ENCODE results near the gene KIT. TPM values are rescaled to one million over a fixed set of nuclear protein-coding genes. Genes with fewer than 3 reads are reported as not detected.

KIT gene
- total and polyA plus RNA-seq, 10 of the 15 experiments (the other 5 are each of a cell fraction or from before 2014, with no cell fraction given) = 0.01 to 0.03 TPM; not detected in 8

DNA sequence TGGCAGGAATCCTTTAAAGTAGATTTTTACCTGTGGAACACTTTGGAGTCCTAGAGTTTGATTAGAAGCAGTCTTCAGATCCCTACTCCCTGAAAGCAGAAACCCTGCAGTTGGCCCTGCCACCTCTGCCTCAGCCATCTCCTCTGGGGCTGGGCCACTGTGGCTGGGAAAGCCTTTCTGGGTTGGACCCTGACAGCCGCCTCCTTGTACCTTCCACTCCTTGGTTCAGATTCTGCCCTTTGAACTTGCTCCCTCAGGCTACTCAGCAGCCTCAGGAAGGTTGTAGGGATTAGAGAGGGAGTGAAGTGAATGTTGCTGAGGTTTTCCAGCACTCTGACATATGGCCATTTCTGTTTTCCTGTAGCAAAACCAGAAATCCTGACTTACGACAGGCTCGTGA, 65.5 kb downstream of the KIT start:
- ATAC-seq = no peak
- H3K4me2 ChIP-seq (ENCODE audit: control insufficient read depth, insufficient read depth) = no peak overlapping the region
- ChIA-PET CTCF (no interaction called here), SMC1A (ENCODE audit: uncharacterized antibody, unreplicated experiment) (no interaction called here), RAD21 (ENCODE audit: unreplicated experiment) (no interaction called here), POLR2A (no interaction called here)
- no peaks in the 10 kb centered on the region for H3K79me2 ChIP-seq (ENCODE audit: control insufficient read depth, insufficient read depth, low read length)
- TF ChIP-seq, protein P1, sequence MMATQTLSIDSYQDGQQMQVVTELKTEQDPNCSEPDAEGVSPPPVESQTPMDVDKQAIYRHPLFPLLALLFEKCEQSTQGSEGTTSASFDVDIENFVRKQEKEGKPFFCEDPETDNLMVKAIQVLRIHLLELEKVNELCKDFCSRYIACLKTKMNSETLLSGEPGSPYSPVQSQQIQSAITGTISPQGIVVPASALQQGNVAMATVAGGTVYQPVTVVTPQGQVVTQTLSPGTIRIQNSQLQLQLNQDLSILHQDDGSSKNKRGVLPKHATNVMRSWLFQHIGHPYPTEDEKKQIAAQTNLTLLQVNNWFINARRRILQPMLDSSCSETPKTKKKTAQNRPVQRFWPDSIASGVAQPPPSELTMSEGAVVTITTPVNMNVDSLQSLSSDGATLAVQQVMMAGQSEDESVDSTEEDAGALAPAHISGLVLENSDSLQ (IDR thresholded peaks at IDR 0.05) = no peak
- TF ChIP-seq ETV6 (conservative IDR thresholded peaks at IDR 0.05 in 1 of 2, IDR thresholded peaks at IDR 0.05 in 1 of 2; ENCODE audit: borderline replicate concordance in 1 of 2, low read depth in 1 of 2) = no peak
- TF ChIP-seq SUPT20H (IDR thresholded peaks at IDR 0.05; ENCODE audit: borderline replicate concordance, control insufficient read depth, low read depth, low read length) = no peak
- TF ChIP-seq MEF2B (IDR thresholded peaks at IDR 0.05; ENCODE audit: partially characterized antibody, poor library complexity, severe bottlenecking) = no peak
- TF ChIP-seq RAD51 (IDR thresholded peaks at IDR 0.05) = no peak
- TF ChIP-seq NFYB (IDR thresholded peaks at IDR 0.05; ENCODE audit: insufficient read depth, low read depth, low read length) = no peak
- TF ChIP-seq RBBP5 (conservative IDR thresholded peaks at IDR 0.05) = no peak
- no peak for TF ChIP-seq STAT1 (conservative IDR thresholded peaks at IDR 0.05)
- TF ChIP-seq SREBF2 (IDR thresholded peaks at IDR 0.05; ENCODE audit: low read length) = no peak
- TF ChIP-seq IKZF2 (IDR thresholded peaks at IDR 0.05) = no peak
- no peak for TF ChIP-seq BRCA1 (IDR thresholded peaks at IDR 0.05; ENCODE audit: low read depth, low read length)
- no peak for TF ChIP-seq ZNF217 (IDR thresholded peaks at IDR 0.05)
- TF ChIP-seq HCFC1 (IDR thresholded peaks at IDR 0.05; ENCODE audit: low read length) = no peak
- no peak for TF ChIP-seq POLR2AphosphoS2 (IDR thresholded peaks at IDR 0.05; ENCODE audit: low read depth, low read length)
- TF ChIP-seq POLR2A (IDR thresholded peaks at IDR 0.05; ENCODE audit: low read depth, low read length) = no peak
- no peak for TF ChIP-seq NR2C1 (IDR thresholded peaks at IDR 0.05)
- no peak for TF ChIP-seq PML (IDR thresholded peaks at IDR 0.05; ENCODE audit: low read length)
- no peak for TF ChIP-seq TCF12 (IDR thresholded peaks at IDR 0.05; ENCODE audit: low read depth, low read length)
- TF ChIP-seq FOXM1 (IDR thresholded peaks at IDR 0.05; ENCODE audit: low read depth, low read length) = no peak
- TF ChIP-seq TCF3 (IDR thresholded peaks at IDR 0.05; ENCODE audit: borderline replicate concordance, insufficient read depth, low read depth, low read length) = no peak
- no peaks in the 10 kb centered on the region for H4K20me1 ChIP-seq (ENCODE audit: control insufficient read depth, insufficient read depth)
- peaks cover 4% of the 10 kb centered on the region; the same call in 1 of the 3 replicates for H3K9me3 ChIP-seq (replicated peaks; ENCODE audit: control insufficient read depth, insufficient read depth, low read length)
- no peak for FAIRE-seq
- DNase-seq (ENCODE audit: low read depth, low spot score) = no peak
- no peaks in the 10 kb centered on the region; a peak in 1 of 4 replicates for H3K27me3 ChIP-seq (replicated peaks in 1 of 2; ENCODE audit: control insufficient read depth in 2 of 2, insufficient read depth in 2 of 2, low read length in 1 of 2)
- intact Hi-C loops (cut with micrococcal nuclease; ENCODE audit: unreplicated experiment) = no loop called here
- no TSS peak for BruUV-seq (replicated peaks)
- peaks cover 8% of the 10 kb centered on the region for H3K4me1 ChIP-seq (ENCODE audit: control insufficient read depth, insufficient read depth, low read length)
- H3K9ac ChIP-seq (ENCODE audit: control insufficient read depth, insufficient read depth, low read length) = no peak overlapping the region
- H3K36me3 ChIP-seq (ENCODE audit: control insufficient read depth in 2 of 2, insufficient read depth in 2 of 2, low read length in 1 of 2) = no peaks in the 10 kb centered on the region
- no peak overlapping the region for H2AFZ ChIP-seq (ENCODE audit: control insufficient read depth, low read depth, low read length)
- no peak overlapping the region for H3K4me3 ChIP-seq
- 67% methylated on average over 3 of the region's 3 CpGs for whole genome bisulfite sequencing (ENCODE audit: insufficient coverage, insufficient replicate concordance, low lambda C conversion rate, missing lambda C conversion rate)
- in situ Hi-C loops (cut with MboI) = no loop called here
- no peak overlapping the region for H3K27ac ChIP-seq (ENCODE audit: control insufficient read depth, insufficient read depth)

Measured in GM12878 (cell line).